GM19438 (cell line): ENCODE measurements around the gene SGMS1.
"Not testable (repeated sequence)": the region's sequence is repeated elsewhere in the genome, so short reads cannot be mapped to it uniquely, and the experiment has no call there.

Source experiments
- ATAC-seq: cut with Tn5 transposase; IDR thresholded peaks from one replicate; pipeline ENCODE4 v1.9.1; 2021; ENCODE audit warnings: low read depth; ENCODE audit not compliant: unreplicated experiment

The SGMS1 gene

DNA sequence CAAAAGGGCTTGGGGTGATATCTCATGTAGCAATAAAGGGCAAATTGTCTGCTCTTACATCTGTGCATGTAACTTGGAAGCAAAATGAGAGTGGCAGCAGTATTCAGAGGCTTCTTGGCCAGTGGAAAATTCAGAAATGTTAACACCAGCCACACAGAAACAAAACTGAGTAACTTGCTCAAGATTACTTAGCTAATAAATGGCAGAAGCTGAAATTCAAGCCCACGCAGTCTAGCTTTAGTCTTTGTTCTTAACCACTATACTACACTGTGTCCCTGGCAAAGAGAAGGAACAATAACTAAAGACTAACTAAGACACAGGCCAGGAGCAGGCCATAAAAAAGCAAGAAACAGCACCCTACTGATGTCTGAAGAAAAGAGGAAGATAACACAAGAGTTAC is 186.5 kb downstream of the SGMS1 start:
- no peak for ATAC-seq

DNA sequence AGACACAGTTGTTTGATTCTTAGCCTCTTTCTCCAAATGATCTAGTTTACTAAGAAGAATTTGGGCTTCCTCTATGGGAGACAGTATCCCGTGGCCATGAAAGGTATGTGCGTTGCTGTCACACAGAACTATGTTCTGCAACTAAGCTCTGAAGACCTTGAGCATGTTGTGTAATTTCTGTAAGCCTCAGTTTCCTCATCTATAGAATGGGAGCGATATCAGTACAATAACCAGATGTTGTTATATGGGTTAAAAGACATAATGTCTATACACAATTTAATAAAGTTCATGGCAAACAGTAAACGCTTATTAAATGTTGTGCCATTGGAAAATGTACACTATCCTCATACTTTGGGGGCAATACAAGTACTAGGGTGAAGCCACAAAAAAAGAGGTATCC is 187.0 kb downstream of the SGMS1 start:
- ATAC-seq: no peak

DNA sequence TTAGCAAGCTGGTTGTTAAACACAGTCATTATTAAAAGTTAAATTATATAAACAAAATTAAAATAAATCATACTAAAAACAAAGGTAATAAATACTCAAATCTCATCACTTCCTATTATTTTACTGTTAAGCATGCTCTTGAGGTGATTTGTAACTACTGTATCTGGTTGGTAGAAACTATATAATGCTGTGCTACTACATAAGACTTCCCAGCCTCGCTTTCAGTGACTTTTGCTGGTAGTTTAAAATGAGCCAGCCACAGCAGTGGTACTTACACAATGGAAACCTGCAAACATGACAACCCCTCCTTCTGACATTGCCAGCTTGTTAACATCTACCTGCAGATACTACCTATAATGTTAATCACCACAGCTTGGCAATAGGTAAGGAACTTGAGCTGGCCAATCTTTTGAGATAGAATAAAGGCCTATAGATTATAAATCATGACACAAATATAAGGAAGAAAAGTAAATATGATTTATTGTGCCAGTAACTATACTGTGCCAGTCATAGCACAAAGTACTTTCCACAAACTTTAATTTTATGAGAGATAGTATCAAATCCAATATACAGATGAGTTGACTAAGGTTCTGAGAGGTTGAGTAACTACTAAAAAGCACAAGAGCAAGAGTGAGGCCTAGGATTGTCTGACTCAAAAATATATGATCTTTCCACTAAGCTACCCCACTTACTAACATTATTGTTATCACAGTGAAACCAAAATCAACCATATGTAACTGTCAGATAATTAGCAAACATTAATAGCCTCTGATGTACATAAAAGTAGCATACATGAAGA is 191.3 kb downstream of the SGMS1 start:
- ATAC-seq: peak; percentile 52

DNA sequence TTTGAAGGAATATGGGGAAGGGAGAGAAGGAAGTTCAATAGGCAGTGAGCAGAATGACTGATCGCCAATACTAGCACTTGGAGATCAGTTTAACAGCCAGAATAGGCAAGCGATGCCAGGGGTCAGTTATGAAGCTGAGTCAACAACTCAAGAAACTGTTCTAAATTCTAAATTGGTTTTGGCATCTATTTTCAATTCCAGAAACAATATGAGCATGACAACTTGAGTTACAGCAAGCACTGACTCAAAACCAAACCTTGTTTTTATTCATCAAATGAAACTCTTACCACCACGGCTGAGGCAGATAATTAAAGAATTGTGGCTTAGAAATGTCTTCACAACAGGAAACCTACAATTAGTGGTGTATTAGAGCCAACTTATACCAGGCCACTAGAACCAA is 192.0 kb downstream of the SGMS1 start:
- peak; percentile 79 for ATAC-seq

DNA sequence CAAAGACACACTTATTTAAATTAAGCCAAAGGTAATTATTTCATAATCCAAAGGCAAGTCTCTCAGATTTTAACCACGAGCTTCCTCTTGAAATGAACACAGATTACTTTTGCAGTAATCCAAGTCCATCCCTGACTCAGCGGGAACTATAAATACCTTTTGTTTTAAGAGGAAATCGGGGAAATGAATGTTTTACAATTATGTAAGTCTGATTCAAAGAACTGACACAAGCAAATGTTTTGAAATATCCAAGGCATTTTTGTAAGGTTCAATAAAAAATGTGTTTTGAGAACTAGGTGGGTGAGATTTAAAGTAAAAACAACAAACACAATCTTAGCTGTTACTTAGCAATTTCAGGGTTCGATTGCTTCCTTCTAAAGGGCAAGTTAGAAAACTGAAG is 192.6 kb downstream of the SGMS1 start:
- ATAC-seq: no peak

DNA sequence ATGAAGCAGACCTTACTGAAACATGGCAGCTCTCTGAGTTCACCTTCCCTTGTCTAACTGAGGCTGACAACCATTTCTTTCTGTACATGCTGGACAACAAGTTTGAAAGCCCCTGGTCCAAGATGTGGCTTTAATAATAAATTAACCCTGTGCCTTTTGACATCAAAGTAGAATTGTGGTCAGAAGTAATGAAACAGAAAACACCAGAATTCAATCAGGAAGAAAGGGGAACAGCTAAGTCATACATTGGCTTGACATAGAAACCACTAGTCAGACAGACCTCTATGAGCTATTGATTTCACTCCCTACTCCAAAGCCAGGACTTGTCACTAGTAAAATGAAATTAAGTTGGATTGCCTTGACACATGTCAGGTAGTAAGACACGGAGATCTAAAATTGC is 197.3 kb downstream of the SGMS1 start:
- peak; percentile 73 for ATAC-seq

DNA sequence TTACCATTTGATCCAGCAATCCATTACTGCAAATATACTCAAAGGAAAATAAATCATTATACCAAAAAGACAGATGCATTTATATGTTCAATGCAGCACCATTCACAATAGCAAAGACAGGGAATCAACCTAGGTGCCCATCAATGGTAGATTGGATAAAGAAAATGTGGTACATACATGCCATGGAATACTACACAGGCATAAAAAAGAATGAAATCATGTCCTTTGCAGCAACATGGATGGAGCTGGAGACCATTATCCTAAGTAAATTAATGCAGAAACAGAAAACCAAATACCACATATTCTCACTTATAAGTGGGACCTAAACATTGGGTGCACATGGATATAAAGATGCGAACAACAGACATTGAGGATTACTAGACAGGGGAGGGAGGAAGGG is 198.5 kb downstream of the SGMS1 start:
- ATAC-seq: not testable (repeated sequence)

DNA sequence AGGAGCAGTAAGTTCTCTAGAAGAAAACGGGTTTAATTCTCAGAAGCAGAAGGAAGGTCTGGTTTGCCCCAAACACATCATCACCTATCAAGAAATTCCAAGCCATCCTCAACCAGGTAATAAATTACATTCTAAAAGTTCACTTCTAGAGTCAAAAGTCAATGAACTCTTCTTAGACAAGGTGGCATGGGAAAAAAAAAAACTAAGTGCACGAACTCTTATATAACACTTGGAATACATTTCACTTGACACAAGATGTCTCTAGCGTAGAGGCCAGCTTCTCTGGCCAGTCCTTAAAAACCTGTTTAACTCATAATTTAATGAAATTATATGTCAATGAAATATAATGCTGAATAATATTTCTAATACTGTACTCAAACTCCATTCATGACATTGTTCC is 200.3 kb downstream of the SGMS1 start:
- no peak for ATAC-seq

DNA sequence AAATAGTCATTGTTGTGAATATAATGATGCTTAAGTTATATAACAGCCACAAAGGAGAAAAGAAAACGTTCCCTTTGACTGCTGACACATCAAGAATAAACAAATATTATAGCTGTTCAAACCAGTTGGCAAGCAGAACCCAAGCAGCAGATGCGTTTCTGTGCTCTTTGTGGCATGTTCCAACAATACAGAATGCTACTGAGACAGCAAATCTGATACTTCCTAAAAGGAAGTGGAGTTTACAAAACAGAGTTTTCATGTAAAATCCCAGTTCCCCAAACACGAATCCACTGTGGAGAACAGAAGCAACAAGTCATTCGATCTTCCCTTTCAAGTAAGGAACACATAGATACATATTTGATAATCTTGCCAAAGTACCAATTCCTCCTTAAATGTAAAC is 201.5 kb downstream of the SGMS1 start:
- no peak for ATAC-seq

DNA sequence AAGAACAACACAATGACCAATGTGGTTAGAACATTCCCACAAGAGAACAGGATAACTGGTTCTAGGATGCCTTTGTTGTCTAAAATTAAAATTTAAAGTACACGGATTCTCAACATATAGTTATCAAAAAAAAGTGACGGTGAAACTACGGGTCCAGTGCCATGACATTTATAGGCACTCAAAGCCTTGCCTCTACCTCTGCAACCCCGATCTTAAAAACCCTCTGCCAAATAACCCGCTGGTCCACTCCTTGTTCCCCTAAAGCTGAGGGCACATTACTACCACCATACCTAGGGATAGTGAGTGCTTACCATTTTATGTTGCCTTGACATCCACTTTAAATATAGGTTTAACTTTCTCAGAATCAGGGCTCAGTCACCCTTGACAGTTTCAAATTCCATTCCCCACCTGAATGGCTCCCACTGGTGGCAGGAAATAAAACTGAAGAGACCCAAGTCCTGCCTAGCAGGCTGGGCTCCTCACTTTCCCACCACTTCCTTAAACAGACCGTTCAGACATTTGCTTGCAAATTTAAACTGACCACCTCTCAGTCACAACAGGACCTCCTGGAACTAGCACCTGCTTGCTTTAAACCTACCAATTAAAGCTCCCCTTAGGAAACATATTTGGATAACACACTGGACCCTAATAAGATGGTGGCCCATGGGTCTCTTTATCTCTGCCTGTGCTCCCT is 202.6 kb downstream of the SGMS1 start:
- peak; percentile 41 for ATAC-seq

DNA sequence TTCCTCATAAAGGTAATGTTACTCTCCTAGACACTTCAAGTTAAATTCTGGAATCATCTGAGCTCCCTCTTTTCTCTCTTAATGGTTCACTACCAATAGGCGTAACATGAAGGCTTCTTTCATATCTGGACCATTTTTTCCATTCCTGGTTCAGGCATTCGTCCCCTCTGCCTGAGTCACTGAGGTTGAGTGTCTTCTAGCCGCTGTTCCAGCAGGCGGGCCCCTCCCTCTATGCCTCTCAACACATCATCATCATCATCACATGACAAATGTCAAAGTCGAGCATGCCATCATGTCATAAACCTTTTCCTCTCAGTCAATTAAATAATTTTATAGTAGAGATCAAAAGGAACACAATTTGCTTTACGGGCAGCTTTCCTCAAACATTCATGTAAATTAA is 203.6 kb downstream of the SGMS1 start:
- no peak for ATAC-seq

DNA sequence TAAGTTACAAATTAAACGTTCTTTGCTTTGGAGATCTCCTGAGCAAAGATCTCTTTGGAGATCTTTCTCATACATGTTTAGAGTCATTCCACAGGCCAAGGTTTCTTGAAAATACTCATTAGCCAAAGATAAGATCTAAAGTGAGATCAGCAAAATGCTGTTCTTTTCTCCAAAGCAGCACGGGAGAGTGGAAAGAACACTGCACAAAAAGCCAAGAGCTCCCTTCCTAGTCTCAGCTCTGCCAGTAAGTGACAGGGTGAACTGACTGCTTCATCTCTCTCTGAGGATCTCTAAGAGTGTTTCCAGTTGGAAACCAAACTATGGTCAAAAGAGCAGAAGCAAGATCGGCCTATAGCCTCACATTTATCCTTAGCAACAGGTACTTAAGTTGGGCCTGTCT is 204.0 kb downstream of the SGMS1 start:
- ATAC-seq: no peak

DNA sequence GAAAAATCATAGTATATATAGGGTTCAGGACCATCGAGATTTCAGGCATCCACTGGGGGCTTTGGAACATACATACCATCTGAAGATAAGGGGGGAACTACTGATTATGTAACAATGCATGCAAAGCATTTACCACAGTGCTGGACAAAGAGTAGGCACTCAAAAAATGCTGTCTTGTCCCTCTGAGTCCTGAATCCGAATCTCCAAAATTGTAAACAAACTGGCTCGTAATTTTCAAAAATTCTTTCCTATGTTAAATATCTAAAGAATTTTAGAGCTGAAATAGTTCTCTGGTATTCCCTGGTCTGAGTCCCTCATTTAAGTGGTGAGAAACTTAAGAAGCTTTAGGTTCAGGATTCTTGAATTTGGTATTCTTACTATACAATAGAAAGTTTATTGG is 204.7 kb downstream of the SGMS1 start:
- no peak for ATAC-seq

DNA sequence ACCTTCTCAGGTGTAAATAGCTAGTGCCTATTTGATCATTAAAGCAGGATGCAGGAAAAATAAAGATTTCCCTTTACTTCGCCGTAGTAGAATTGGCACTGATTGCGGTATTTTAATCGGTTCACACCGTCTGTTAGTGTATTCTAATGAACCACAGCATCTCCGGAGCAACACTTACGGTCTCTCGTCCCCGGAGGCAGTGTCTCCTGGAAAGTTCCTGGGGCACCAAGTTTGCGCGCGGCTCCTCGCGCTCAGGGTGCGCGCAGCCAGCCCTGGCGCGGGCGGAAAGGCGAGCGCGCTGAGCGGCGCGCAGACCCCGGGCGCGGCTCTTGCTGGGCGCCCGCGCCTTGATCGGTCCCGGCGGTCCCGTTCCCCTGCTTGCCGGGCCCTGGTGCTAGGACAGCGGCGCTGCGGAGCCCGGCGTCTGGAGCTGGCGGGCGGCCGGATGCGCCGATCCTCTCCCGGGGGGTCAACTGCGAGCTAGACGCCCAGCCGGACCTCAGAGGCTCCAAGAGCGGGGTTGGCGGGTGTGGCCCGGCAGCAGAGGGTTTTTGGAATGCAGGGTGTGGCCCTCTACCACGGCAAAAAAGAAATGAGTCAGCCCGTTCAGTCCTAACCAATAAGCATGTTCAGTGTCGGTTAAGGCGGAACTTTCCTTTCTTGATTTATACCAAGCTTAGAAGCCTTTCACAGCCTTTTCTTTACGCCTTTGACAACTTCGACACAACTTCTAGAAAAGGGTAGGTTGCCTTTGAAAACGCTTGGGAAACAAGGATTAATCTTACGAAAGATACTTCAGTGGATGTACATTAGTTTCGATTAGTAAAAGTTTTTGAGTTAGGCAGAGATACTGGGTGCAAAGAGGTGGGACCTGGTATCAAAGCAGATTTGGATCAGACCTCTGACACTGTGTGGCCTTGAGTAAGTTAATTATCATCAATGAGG is 205.6 kb downstream of the SGMS1 start:
- ATAC-seq: peak; percentile 73

DNA sequence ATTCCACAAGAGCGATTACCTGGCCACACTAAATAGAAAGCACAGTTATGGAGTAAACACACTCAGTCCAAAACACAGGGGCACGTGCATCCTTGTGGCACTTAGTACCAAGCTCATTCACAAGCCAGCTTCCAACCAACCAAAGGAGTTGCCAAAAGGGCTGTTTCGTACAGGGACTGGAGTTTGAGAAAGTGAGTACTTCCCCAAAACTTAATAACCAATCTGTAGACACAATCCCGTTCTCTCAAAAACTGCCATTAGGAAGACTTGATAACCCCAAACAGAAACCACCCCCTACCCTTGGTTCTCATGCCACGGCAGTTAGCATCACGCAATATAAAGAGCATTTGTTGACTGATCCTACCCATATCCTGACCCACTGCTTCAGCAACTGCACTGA is 206.3 kb downstream of the SGMS1 start:
- ATAC-seq: no peak

DNA sequence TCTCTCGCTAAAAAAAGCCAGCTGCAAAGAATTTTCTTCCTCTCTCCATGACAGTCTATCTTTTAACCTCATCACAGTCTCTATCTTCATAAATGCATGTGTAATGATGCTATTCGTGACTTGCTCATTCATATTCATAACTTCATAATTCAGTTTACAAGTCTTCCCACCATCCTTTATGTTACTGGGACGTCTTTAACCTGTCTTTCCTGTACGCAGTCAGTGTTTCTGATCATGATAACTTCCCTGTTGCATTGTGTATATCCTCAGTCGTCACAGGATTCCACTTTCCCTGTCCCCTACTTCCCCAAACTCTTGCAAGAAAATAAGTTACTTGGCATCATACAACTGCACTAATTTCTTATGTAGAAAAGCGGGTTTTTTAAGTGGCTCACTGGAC is 206.9 kb downstream of the SGMS1 start:
- ATAC-seq: no peak

DNA sequence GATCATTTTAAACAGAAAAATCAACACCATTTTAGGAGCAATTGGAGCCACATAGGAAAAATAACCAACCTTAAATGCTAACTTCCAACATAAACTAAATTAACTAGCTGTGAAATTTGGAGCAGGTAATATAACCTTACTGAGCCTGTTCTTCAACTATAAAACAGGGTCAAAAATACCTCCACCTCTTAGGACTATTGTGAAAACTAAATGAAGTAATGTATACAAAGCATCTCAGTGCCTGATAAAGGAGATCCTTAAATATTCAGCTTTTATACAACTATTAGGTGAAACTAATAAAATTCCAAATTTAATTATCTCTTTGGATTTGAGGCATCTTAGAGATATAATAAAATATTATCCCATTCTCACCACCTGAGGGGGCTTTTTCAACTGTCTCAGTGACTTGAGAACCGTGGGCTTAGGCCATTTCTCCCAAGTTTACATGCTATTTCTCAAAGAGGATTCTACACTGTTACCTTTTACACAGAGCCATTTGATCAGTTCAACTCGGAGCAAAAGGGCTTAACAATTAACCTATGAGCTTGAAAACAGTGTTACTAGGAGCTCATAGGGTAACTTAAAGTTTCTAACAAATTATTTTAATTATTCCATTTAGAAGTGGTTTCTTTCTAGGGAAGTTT is 207.5 kb downstream of the SGMS1 start:
- ATAC-seq: no peak

DNA sequence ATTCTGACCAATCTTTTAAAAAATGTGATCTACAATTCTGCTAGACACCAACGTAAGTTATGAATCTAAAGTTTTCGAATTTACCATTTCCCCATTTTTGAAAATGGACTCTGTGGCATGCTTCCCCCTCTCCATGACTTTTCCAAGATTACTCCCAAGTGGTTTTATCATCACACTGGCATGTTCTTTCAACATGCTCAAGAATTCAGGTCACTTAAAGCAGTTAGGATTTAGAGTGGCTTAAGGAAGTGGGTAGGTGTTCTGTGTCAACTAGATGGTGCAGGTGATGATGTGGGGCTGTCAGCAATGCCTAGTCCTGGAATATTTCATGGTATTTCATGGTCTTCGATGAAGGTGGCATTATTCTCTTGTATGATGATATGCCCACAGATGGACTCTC is 208.5 kb downstream of the SGMS1 start:
- ATAC-seq: no peak

DNA sequence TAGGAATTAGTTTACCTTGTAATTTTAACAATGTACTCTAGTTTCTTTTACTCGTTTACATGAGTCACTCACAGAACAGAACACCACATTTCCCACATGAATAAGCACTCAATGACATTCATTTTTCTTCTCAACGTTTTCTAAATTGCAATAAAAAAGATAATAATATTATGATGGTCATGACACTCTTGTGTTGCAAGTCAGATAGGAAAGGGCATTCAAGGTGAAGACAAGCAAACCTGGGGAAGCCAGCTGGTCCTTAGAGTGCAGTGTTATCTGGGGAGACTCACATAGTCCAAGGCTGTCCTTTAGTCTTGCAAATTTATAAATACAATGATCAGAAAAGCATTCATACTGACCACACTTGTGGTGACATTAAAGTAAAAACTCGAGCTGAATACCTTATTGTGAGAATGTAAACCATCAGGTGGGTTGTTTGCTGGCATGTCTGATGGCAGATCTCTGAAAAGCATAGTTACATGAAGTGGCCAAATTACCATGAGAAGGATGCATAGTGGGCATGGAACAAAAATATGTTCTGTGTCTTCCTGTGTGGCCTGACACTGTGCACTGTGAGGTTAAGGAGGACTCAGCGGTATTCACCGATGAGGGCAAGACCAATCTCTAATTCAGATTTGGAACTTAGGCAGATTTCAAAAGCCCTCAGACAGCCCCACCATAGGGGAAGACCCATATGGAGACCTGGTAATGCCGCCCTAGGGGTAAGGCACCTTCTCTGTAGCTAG is 213.5 kb downstream of the SGMS1 start:
- ATAC-seq: no peak
